Measurements from ENCODE around the gene ADIPOQ.
"Not testable (repeated sequence)": the region's sequence is repeated elsewhere in the genome, so short reads cannot be mapped to it uniquely, and the experiment has no call there.

ADIPOQ gene

GRCh38 chr3:186901135-186901734, 58.7 kb downstream of the ADIPOQ start:
- Mint-ChIP-seq H3K4me3 (no peak overlapping the region), H3K36me3 (ENCODE audit: insufficient read depth) (peaks cover 3% of the 10 kb centered on the region), H3K9me3 (peaks cover 13% of the 10 kb centered on the region), H3K27ac (ENCODE audit: low read depth) (no peak overlapping the region), H3K27me3 (no peaks in the 10 kb centered on the region), H3K4me1 (peaks cover 17% of the 10 kb centered on the region)
- DNase-seq (ENCODE audit: low spot score in 2 of 2) (no peak), ATAC-seq (replicated peaks; ENCODE audit: extremely low read depth, poor library complexity, severe bottlenecking) (no peak)

- Mint-ChIP-seq H3K9me3 (peaks cover 21% of the 10 kb centered on the region), H3K27ac (ENCODE audit: low read depth) (no peak overlapping the region), H3K27me3 (no peaks in the 10 kb centered on the region), H3K36me3 (ENCODE audit: insufficient read depth) (peaks cover 5% of the 10 kb centered on the region), H3K4me1 (peaks cover 25% of the 10 kb centered on the region), H3K4me3 (no peak overlapping the region)
- ATAC-seq (replicated peaks; ENCODE audit: extremely low read depth, poor library complexity, severe bottlenecking) (no peak), DNase-seq (ENCODE audit: low spot score in 2 of 2) (no peak)
Observed at GRCh38 chr3:186902154-186902553, 59.6 kb downstream of the ADIPOQ start.

GRCh38 chr3:186902713-186903112, 60.2 kb downstream of the ADIPOQ start:
- Mint-ChIP-seq H3K4me1 (peaks cover 30% of the 10 kb centered on the region), H3K9me3 (peaks cover 25% of the 10 kb centered on the region), H3K27ac (ENCODE audit: low read depth) (peak overlapping the region; percentile 3), H3K4me3 (no peak overlapping the region), H3K27me3 (no peaks in the 10 kb centered on the region), H3K36me3 (ENCODE audit: insufficient read depth) (peaks cover 5% of the 10 kb centered on the region)
- no peak for ATAC-seq (replicated peaks; ENCODE audit: extremely low read depth, poor library complexity, severe bottlenecking)
- DNase-seq (ENCODE audit: low spot score in 2 of 2): no peak

GRCh38 chr3:186903676-186904075, 61.2 kb downstream of the ADIPOQ start:
- ATAC-seq (replicated peaks; ENCODE audit: extremely low read depth, poor library complexity, severe bottlenecking); H3K27ac Mint-ChIP-seq (ENCODE audit: low read depth); H3K27me3 Mint-ChIP-seq; DNase-seq (ENCODE audit: low spot score in 2 of 2); H3K36me3 Mint-ChIP-seq (ENCODE audit: insufficient read depth); H3K4me3 Mint-ChIP-seq: not testable (repeated sequence)
- Mint-ChIP-seq H3K9me3 (peaks cover 32% of the 10 kb centered on the region), H3K4me1 (peaks cover 39% of the 10 kb centered on the region)

- Mint-ChIP-seq H3K27ac (ENCODE audit: low read depth) (peak overlapping the region; percentile 77), H3K4me1 (peaks cover 45% of the 10 kb centered on the region), H3K4me3 (peak overlapping the region; percentile 39), H3K9me3 (peaks cover 32% of the 10 kb centered on the region)
- H3K27me3 Mint-ChIP-seq; DNase-seq (ENCODE audit: low spot score in 2 of 2); ATAC-seq (replicated peaks; ENCODE audit: extremely low read depth, poor library complexity, severe bottlenecking); H3K36me3 Mint-ChIP-seq (ENCODE audit: insufficient read depth): not testable (repeated sequence)
Observed at GRCh38 chr3:186907075-186907474, 64.6 kb downstream of the ADIPOQ start.

All from central memory CD8-positive, alpha-beta T cell (primary cell).